ENCODE data around the gene CCDC12.

CCDC12 gene

DNA sequence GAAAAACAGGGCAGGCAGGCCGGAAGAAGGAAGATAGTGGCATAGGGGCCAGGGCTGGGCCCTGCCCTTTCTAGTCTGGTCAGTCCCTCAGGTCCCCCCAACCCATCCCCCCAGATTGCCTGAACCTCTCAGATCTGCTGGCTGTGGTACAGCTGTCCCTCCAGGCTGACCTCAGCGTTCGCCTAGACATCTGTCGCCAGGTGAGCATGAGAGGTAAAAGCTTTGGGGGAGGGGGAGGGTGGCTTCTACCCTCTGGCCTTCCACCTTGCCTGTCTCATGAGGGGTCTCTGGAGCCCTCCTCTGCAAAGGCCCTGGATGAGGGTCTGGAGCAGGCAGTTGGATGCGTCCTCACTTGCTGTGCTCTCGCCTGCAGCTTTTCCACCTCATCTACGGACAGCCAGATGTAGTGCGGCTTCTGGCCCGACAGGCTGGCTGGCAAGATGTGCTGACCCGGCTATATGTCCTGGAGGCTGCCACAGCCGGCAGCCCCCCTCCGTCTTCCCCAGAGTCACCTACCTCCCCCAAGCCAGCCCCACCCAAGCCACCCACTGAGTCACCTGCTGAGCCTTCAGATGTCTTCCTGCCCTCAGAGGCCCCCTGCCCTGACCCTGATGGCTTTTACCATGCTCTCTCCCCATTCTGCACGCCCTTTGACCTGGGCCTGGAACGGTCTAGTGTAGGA is 23.1 kb upstream of the CCDC12 start:
- TF ChIP-seq, protein P1, sequence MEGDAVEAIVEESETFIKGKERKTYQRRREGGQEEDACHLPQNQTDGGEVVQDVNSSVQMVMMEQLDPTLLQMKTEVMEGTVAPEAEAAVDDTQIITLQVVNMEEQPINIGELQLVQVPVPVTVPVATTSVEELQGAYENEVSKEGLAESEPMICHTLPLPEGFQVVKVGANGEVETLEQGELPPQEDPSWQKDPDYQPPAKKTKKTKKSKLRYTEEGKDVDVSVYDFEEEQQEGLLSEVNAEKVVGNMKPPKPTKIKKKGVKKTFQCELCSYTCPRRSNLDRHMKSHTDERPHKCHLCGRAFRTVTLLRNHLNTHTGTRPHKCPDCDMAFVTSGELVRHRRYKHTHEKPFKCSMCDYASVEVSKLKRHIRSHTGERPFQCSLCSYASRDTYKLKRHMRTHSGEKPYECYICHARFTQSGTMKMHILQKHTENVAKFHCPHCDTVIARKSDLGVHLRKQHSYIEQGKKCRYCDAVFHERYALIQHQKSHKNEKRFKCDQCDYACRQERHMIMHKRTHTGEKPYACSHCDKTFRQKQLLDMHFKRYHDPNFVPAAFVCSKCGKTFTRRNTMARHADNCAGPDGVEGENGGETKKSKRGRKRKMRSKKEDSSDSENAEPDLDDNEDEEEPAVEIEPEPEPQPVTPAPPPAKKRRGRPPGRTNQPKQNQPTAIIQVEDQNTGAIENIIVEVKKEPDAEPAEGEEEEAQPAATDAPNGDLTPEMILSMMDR (IDR thresholded peaks at IDR 0.05; ENCODE audit: borderline replicate concordance, insufficient read depth, low read depth, low read length) = no peak
- no peak overlapping the region for H3K4me3 ChIP-seq (ENCODE audit: low read depth, low read length)

DNA sequence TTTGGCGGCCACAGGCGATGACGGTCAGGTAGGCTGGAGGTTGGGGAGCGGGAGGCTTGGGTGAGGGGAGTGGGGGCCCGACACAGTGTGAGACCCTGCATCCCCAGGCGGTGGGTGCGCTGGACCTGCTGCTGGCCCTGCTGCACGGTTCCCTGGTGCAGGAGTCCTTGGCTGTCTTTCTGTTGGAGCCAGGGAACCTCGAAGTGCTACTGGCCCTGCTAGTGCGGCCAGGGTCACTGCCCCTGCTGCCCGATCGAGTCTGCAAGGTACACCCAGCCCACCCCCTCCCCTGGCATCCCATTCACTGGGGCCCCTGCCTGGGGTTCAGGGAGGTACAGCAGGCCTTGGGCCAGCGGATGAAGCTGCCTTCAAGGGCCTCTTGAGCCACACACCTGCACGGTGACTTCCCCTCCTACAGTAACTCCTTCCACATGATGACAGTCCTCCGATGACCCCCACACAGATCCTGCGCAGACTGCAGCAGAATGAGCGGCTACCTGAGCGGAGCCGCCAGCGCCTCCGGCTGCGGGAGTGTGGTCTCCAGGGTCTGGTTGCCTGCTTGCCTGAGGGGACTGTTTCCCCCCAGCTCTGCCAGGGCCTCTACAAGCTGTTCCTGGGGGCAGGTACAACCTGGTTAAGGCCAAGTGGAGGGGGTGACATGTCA is 22.4 kb upstream of the CCDC12 start:
- TF ChIP-seq, protein P1 (IDR thresholded peaks at IDR 0.05; ENCODE audit: borderline replicate concordance, insufficient read depth, low read depth, low read length) = no peak

DNA sequence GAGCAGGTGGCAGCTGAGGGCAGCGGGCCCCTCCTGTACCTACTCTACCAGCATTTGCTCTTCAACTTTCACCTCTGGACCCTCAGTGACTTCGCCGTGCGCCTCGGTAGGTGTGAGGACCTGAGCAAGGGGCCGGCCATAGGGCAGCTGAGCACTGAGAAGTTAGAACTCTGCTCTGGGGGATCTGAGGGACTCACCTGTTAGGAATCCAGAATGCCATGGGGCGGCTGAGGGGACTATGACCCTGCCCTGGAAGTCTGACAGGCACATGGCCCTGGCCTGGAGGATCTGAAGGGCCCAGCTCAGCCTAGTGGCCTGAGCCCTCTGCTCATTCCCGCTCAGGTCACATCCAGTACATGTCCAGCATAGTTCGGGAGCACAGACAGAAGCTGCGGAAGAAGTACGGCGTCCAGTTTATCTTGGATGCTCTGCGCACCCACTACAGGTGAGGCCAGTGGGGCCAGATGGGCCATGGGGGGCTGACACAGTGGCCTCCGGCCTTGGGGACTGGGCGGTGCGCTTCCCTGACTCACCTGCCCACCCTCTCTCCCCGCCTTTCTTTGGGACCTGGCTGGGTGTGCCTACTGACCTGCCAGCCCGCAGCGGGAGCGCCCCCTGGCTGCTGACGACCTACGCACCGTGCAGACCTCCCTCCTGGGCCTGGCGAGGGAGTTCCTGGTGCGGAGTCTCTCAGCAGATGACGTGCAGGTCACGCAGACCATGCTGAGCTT is 21.7 kb upstream of the CCDC12 start:
- no peak overlapping the region for H3K4me3 ChIP-seq (ENCODE audit: low read depth, low read length)
- TF ChIP-seq, protein P1 (IDR thresholded peaks at IDR 0.05; ENCODE audit: borderline replicate concordance, insufficient read depth, low read depth, low read length) = peak; percentile 94

More for the DNA sequence above, 22.4 kb upstream of the CCDC12 start:
- H3K4me3 ChIP-seq (ENCODE audit: low read depth, low read length) = no peak overlapping the region

DNA sequence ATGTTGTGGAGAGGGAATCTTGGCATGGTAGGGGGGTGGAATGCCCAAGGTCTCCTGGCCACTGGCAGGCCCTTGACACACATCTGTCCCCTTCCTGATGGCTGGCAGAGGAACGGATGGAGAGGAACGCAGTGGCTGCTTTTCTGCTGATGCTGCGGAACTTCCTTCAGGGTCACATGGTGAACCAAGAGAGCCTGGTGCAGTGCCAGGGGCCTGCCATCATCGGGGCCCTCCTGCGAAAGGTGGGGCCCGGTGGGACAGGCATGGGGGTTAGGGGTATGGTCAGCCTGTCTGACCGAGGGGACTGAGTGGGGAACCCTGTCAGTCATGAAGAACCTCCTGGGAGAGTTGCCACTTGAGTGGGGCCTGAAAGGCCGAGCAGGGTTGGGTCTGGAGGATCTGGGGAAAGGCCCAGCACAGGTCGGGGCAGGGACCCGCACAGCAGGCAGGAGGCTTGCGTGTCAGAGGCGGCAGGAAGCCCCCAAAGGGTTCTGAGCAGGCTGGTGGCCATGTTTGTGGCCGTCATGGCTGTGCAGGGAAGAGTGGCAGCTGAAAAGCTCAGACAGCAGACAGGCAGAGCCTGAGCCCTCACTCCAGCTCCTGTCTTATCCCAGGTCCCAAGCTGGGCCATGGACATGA is 21.0 kb upstream of the CCDC12 start:
- H3K4me3 ChIP-seq (ENCODE audit: low read depth, low read length) = no peak overlapping the region
- TF ChIP-seq, protein P1 (IDR thresholded peaks at IDR 0.05; ENCODE audit: borderline replicate concordance, insufficient read depth, low read depth, low read length) = no peak

DNA sequence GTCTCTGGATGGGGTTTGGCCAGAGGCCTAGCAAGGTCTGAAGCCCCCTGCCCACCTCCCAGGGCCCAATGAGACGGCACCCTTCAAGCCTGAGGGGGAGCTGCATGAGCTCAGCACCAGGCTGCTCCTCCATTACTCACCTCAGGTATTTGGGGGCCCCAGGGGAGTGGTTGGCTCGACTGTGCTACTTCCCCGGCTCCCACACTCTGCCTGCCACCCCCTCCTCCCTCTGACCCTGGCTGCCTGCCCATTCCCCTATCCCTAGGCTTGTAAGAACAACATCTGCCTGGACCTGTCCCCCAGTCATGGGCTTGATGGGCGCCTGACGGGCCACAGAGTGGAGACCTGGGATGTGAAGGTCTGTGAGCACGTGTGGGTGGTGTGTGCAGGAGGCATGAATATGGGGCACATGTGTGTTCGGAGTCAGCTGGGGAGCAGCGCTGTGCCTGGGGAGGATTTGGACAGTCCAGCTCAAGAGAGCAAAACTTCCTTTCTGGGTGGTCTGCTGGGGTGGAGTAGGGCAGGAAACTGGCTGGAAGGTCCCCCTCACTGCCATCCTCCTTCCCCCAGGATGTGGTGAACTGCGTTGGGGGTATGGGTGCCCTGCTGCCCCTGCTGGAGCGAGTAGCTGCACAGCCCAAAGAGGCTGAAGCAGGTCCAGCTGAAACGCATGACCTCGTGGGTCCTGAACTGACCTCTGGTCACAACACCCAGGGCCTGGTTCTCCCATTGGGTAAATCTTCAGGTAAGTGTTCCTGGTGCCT is 20.3 kb upstream of the CCDC12 start:
- TF ChIP-seq, protein P1 (IDR thresholded peaks at IDR 0.05; ENCODE audit: borderline replicate concordance, insufficient read depth, low read depth, low read length) = no peak
- H3K4me3 ChIP-seq (ENCODE audit: low read depth, low read length) = no peak overlapping the region

DNA sequence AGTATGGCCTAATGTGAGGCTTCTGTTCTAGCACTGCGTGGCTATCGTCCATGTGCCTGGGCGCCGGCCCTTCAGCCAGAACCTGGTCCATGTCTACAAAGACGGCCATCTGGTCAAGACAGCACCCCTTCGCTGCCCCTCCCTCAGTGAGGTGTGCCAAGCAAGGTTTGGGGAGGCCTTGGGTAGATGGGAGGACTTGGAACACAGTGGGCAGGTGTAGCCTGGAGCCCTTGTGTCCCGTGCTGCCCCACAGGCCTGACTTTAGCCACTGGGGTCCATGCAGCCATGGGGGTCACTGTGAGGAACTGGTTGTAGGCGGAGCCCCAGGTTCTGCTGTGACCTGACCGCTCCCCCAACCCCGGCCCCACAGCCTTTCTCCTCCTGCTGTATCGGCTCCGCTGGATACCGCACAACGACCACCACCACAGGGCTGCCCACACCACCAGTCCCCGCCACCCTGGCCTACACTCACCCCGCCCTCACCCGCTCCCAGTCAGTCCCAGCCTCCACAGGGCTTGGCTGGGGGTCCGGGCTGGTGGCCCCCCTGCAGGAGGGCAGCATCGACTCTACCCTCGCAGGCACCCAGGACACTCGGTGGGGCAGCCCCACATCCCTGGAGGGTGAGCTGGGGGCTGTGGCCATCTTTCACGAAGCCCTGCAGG is 19.5 kb upstream of the CCDC12 start:
- no peak overlapping the region for H3K4me3 ChIP-seq (ENCODE audit: low read depth, low read length)

More for the DNA sequence above, 19.5 kb upstream of the CCDC12 start:
- TF ChIP-seq, protein P1 (IDR thresholded peaks at IDR 0.05; ENCODE audit: borderline replicate concordance, insufficient read depth, low read depth, low read length) = no peak

Data from GM12875 (cell line).